Ectodermal cell (in vitro differentiated cells): ENCODE data around the gene SLC46A3.

Experiments used
- H3K27ac ChIP-seq: 2 replicates; pipeline ENCODE4 v1.7.0; 2013; ENCODE audit warnings: mild to moderate bottlenecking, low read depth, low read length; ENCODE audit not compliant: insufficient read depth, poor library complexity, severe bottlenecking
- H3K27me3 ChIP-seq: 2 replicates; pipeline ENCODE4 v1.7.0; 2013; ENCODE audit warnings: mild to moderate bottlenecking, low read length; ENCODE audit not compliant: insufficient read depth, control insufficient read depth, poor library complexity, severe bottlenecking
- H3K36me3 ChIP-seq: one replicate; pipeline ENCODE4 v1.7.0; 2013; ENCODE audit warnings: low read length; ENCODE audit not compliant: control insufficient read depth, insufficient read depth
- H3K4me1 ChIP-seq: one replicate; pipeline ENCODE4 v1.7.0; 2013; ENCODE audit warnings: low read length; ENCODE audit not compliant: control insufficient read depth, insufficient read depth
- H3K4me3 ChIP-seq: 2 replicates; pipeline ENCODE4 v1.7.0; 2013; ENCODE audit warnings: low read depth, low read length, control low read depth; ENCODE audit not compliant: insufficient read depth
- H3K9me3 ChIP-seq: 2 replicates; pipeline ENCODE4 v1.7.0; 2013; ENCODE audit warnings: mild to moderate bottlenecking, low read length, moderate library complexity; ENCODE audit not compliant: control insufficient read depth
- WGBS, 2 experiments: methylation state at CpG; one replicate each; pipeline ENCODE4 v1.1.7; 2013; ENCODE audit warnings: missing lambda C conversion rate in 2 of 2; 5-methylcytosine and 5-hydroxymethylcytosine counted together

The SLC46A3 gene

DNA sequence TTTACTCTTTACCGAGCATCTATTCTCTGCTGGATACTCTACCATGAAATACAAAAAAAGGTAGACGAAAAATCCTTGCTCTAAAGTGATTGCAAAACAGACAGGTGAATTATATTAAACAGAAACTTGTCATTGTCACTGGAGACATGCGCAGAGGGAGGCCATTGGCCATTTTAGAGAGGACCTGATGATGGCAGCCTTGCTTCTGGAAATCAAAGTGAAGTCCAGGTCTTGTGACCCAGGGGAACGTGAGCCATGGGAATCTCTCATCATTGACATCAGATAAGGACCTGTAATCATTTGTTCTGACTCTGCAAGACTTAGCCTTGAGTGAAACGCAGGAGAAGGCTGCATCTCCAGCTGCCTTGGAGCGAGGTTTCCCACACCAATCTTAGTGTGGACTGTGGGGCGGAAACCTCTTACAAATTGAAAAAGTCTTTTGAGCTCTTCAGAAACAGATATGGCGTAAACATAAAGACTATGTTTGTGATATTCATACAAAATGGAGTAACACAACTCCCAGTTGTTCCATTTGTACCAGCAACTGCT is 16.8 kb upstream of the SLC46A3 start:
- WGBS, 2 experiments: 88 to 90% methylated on average over 7 to 8 of the region's 8 CpGs
- Histone ChIP-seq H3K4me1 (no peaks in the 10 kb centered on the region), H3K27me3 (no peaks in the 10 kb centered on the region), H3K9me3 (no peaks in the 10 kb centered on the region), H3K36me3 (no peaks in the 10 kb centered on the region), H3K4me3 (no peak overlapping the region), H3K27ac (no peak overlapping the region)

DNA sequence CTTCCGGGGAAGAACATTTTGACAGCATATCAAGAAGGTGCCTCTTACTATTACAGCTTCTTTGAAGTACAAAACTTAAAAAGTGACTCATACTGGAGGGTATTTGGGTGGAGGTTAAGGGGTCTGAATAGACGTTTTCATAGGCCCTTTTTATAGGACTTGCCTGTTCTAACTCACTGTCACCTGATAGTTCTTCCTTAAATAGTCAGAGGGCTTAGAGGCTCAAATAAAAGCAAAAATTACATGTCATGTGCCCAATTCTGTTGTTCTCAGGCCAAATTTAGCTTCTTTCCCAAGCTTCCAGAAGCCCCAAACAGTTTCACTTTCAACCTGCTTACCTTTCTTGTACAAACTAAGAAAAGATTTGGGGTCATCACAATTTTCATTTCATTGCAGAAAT is 16.1 kb upstream of the SLC46A3 start:
- Histone ChIP-seq H3K9me3 (no peaks in the 10 kb centered on the region), H3K36me3 (no peaks in the 10 kb centered on the region), H3K4me1 (no peaks in the 10 kb centered on the region), H3K27ac (no peak overlapping the region), H3K4me3 (no peak overlapping the region), H3K27me3 (no peaks in the 10 kb centered on the region)
- 76 to 86% methylated on average over 2 of the region's 2 CpGs for WGBS, 2 experiments

DNA sequence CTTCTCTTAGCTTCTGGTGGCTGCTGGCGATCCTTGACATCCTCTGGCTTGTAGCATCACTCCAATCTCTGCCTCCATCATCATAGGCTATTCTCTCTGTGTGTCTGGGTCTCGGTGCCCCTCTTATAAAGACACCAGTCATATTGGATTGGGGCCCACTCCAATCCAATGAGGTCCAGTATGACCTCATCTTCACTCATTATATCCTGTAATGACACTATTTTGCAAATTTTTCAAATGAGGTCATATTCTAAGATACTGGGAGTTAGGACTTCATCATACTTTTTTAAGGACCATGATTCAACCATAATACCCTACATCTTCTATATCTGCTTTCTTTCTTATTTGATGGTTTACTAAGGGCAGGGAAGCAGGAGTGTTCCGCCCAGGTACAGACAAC is 12.0 kb upstream of the SLC46A3 start:
- WGBS, 2 experiments: 87 to 93% methylated on average over 3 of the region's 3 CpGs
- no peaks in the 10 kb centered on the region for H3K36me3 ChIP-seq
- H3K27ac ChIP-seq: no peak overlapping the region

DNA sequence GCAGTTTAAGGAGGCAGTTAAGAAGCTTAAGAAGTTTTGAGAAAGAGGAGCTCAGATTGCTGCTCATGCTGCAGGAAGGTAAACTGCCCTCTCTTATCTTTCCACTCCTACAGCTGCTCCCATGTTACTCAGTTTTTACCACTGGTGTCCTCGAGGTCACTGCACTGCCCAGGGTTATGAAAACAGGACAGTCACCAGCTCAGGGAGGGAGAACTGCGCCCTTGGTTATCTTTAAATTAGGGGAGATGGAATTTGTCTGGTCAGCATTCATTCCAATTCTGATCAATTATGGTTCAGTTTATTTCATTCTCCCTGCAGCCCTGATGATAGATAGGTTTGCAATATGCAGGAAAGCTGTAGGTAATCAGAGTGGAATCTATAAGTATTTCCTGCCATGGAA is 10.8 kb upstream of the SLC46A3 start:
- 90 to 97% methylated on average over 2 of the region's 2 CpGs for WGBS, 2 experiments
- H3K27me3 ChIP-seq: no peaks in the 10 kb centered on the region
- no peaks in the 10 kb centered on the region for H3K9me3 ChIP-seq
- H3K27ac ChIP-seq: no peak overlapping the region
- H3K4me3 ChIP-seq: no peak overlapping the region
- H3K36me3 ChIP-seq: no peaks in the 10 kb centered on the region
- no peaks in the 10 kb centered on the region for H3K4me1 ChIP-seq

More for the DNA sequence above, 12.0 kb upstream of the SLC46A3 start:
- H3K4me3 ChIP-seq: no peak overlapping the region
- no peaks in the 10 kb centered on the region for H3K4me1 ChIP-seq
- H3K27me3 ChIP-seq: no peaks in the 10 kb centered on the region
- H3K9me3 ChIP-seq: no peaks in the 10 kb centered on the region

DNA sequence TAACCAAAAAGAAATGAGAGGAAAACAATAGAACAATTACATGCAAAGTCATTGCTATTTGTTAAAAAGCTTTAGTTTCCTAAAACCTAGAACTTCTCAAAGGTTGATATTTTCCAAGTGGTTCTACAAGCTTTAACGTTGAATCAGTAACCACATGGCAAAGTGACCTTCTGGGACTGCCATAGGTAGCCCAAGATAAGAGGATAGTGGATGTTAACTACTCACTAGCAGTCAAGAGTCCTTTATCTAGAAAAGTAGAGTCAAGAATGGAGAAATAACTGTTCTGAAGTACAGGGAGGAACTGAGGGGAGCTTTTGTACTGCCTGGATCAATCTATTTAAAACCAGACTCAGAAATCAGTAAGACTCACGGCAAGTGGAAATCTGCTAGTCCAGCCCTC is 9.9 kb upstream of the SLC46A3 start:
- H3K27ac ChIP-seq: no peak overlapping the region

DNA sequence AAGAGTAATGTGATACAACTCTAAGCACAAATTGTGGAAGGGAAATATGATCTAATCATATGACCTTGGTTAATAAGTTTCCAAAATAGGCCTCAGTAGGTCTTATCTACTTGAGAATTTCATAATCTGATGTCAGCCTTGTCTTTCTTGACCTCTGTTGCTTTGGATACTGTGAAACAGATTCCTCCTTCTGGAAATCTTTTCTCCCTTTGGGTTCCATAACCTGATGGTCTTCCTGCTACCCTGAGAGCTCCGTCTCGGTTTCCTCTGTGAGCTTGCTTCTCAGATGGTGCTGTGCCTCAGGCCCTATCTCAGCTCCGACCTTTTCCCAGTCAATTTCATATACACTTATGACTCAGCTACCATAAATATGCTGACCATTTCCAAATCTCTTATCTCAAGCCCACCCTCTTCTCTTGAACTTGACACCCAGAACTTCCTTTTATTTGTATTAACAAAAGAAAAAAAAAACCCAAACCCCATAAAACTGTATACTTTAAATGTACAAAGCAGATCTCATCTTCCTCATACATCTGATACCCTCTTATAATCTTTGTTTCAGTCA is 6.4 kb upstream of the SLC46A3 start:
- 90 to 95% methylated on average over 3 of the region's 3 CpGs for WGBS, 2 experiments
- H3K27ac ChIP-seq: no peak overlapping the region
- H3K9me3 ChIP-seq: no peaks in the 10 kb centered on the region
- no peaks in the 10 kb centered on the region for H3K4me1 ChIP-seq
- no peaks in the 10 kb centered on the region for H3K27me3 ChIP-seq
- H3K4me3 ChIP-seq: no peak overlapping the region
- H3K36me3 ChIP-seq: no peaks in the 10 kb centered on the region

More for the DNA sequence above, 9.9 kb upstream of the SLC46A3 start:
- no peaks in the 10 kb centered on the region for H3K27me3 ChIP-seq
- H3K4me3 ChIP-seq: no peak overlapping the region
- H3K4me1 ChIP-seq: no peaks in the 10 kb centered on the region
- WGBS, 2 experiments: 90 to 93% methylated on average over 2 of the region's 2 CpGs
- H3K36me3 ChIP-seq: no peaks in the 10 kb centered on the region
- no peaks in the 10 kb centered on the region for H3K9me3 ChIP-seq

DNA sequence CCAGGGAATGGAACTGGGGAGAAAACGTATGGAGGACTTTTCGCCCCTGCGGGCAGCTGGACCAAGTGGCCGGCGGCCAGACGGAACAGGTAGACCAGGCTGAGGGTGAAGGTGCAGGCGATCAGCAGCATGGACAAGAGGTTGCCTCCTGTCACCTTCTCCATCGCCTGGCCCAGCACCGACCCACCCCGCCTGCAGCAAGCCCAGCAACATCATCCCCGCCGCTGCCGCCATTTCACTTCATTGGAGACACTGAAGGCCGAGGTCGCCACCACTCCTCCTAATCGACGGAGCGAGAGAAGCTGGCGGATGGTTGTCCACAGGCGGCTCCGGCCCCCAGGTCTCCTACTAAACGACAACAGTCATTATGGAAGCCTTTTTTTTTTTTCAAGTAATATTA is 5.0 kb upstream of the SLC46A3 start:
- Histone ChIP-seq H3K4me1 (no peaks in the 10 kb centered on the region), H3K27me3 (peaks cover 9% of the 10 kb centered on the region), H3K4me3 (no peak overlapping the region), H3K27ac (no peak overlapping the region), H3K9me3 (no peaks in the 10 kb centered on the region), H3K36me3 (no peaks in the 10 kb centered on the region)
- WGBS, 2 experiments: 96% methylated on average over 22 of the region's 22 CpGs

DNA sequence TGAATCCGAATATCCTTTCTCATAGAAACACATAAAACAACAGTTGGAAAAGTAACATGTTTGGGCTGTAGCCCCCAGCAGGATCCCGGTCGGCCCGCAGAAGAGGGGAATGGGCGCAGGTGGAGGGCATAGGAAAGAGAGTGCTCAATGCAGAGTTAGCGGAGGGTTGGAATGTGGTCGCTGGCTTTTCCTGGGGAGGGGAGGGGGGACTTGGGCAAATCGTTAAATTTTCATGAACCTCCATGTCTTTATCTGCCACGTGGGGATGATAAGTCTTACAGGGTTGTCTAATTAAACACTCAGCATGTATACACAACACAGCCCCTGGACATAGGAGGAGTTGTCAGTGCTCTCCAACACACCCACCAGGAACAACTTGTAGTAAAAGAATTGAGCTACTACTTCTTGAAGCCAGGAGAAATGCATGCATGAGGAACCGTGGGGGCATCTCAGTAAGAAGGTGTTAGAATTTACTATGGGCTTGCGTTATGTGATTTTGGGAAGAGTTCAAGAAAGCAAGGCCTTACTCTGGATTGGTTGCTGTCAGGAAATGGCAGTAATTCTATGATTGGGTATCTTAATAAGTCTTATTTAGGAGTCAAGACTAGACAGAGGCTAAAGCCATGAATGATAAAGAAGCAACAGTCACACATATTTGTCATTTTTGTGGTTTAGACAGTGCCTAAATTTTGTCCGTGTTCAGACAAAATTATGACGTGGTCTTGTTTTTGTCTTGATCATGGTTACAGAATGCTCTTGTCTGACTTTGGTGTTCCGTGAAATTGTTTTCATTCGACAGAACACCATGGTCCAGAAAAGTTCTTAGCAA is 671 bp upstream of the SLC46A3 start:
- Histone ChIP-seq H3K4me3 (peak overlapping the region; percentile 53), H3K27me3 (peaks cover 38% of the 10 kb centered on the region), H3K36me3 (no peaks in the 10 kb centered on the region), H3K9me3 (no peaks in the 10 kb centered on the region), H3K4me1 (no peaks in the 10 kb centered on the region), H3K27ac (no peak overlapping the region)
- 35 to 41% methylated on average over 14 to 15 of the region's 15 CpGs for WGBS, 2 experiments

DNA sequence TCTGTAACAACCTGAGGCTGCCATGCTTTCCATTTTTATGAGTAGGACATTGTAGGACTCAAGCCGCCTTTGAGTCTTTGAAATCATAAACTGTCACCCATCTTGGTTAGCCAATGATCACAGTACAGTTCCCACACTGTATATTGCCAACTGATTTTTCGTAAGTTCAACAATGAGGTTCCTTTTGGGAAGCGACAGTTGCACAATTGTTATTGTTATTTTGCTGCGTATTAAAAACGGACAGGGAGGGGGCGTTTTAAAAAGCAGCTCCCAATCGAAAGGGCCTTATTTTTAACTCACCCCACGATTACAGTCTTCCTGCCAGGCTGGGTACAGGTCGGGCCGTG is 601 bp downstream of the SLC46A3 start:
- WGBS, 2 experiments: 23 to 26% methylated on average over 10 of the region's 10 CpGs
- no peaks in the 10 kb centered on the region for H3K4me1 ChIP-seq
- H3K4me3 ChIP-seq: peak overlapping the region; percentile 53
- H3K36me3 ChIP-seq: no peaks in the 10 kb centered on the region
- H3K27me3 ChIP-seq: peaks cover 38% of the 10 kb centered on the region
- no peak overlapping the region for H3K27ac ChIP-seq
- H3K9me3 ChIP-seq: no peaks in the 10 kb centered on the region

DNA sequence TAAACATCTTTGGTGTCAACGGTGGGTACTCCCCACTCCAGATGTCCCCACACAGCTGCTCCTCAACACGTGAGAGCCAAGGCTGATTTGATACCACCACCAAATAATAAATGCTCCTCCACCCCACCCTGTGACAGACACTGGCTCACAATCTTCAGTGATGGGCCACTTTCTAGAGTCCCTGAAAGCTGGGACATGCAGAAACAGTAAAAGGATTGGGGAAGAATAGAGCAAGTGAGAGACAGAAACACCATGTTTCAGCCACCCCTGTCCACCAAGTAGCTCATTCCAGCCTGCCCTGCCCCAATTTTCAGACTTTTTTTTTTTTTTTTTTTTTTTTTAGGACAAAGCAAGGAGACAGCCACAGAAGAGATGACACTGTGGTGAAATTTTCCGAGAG is 1.6 kb downstream of the SLC46A3 start:
- Histone ChIP-seq H3K27me3 (peaks cover 38% of the 10 kb centered on the region), H3K4me3 (no peak overlapping the region), H3K36me3 (no peaks in the 10 kb centered on the region), H3K27ac (no peak overlapping the region), H3K4me1 (no peaks in the 10 kb centered on the region), H3K9me3 (no peaks in the 10 kb centered on the region)
- WGBS, 2 experiments: 85 to 89% methylated on average over 3 of the region's 3 CpGs
